GM19455 (cell line): ENCODE results near the gene FARS2.
A peak's percentile ranks its signal among the peaks of the same experiment; 100 is the strongest.
"Not testable (repeated sequence)": the region's sequence is repeated elsewhere in the genome, so short reads cannot be mapped to it uniquely, and the experiment has no call there.

ENCODE experiments used
- ATAC-seq: cut with Tn5 transposase; IDR thresholded peaks from one replicate; pipeline ENCODE4 v1.9.1; 2021; ENCODE audit not compliant: unreplicated experiment

The FARS2 gene

GRCh38 chr6:5564746-5565145 is 303.4 kb downstream of the FARS2 start:
- not testable (repeated sequence) for ATAC-seq

GRCh38 chr6:5565971-5566370 is 304.7 kb downstream of the FARS2 start:
- no peak for ATAC-seq

GRCh38 chr6:5566718-5567117 is 305.4 kb downstream of the FARS2 start:
- peak; percentile 56 for ATAC-seq

- no peak for ATAC-seq
Observed at GRCh38 chr6:5567352-5567751, 306.0 kb downstream of the FARS2 start.

GRCh38 chr6:5567890-5568289 is 306.6 kb downstream of the FARS2 start:
- no peak for ATAC-seq

GRCh38 chr6:5569491-5569890 is 308.2 kb downstream of the FARS2 start:
- no peak for ATAC-seq

GRCh38 chr6:5570641-5571040 is 309.3 kb downstream of the FARS2 start:
- no peak for ATAC-seq

GRCh38 chr6:5580736-5581581 is 319.6 kb downstream of the FARS2 start:
- no peak for ATAC-seq

GRCh38 chr6:5582762-5583161 is 321.4 kb downstream of the FARS2 start:
- ATAC-seq, result no peak

GRCh38 chr6:5583528-5583927 is 322.2 kb downstream of the FARS2 start:
- ATAC-seq, result no peak

GRCh38 chr6:5584078-5584482 is 322.8 kb downstream of the FARS2 start:
- ATAC-seq, result no peak

GRCh38 chr6:5587648-5588047 is 326.3 kb downstream of the FARS2 start:
- ATAC-seq, result no peak

GRCh38 chr6:5589422-5590141 is 328.3 kb downstream of the FARS2 start:
- no peak for ATAC-seq

GRCh38 chr6:5590187-5590586 is 328.9 kb downstream of the FARS2 start:
- no peak for ATAC-seq

- ATAC-seq, result no peak
Observed at GRCh38 chr6:5592886-5593519, 331.7 kb downstream of the FARS2 start.

- no peak for ATAC-seq
Observed at GRCh38 chr6:5595184-5595583, 333.9 kb downstream of the FARS2 start.

GRCh38 chr6:5597413-5597812 is 336.1 kb downstream of the FARS2 start:
- no peak for ATAC-seq

- no peak for ATAC-seq
Observed at GRCh38 chr6:5598123-5598522, 336.8 kb downstream of the FARS2 start.

GRCh38 chr6:5599127-5599526 is 337.8 kb downstream of the FARS2 start:
- ATAC-seq, result no peak

GRCh38 chr6:5605937-5606336 is 344.6 kb downstream of the FARS2 start:
- no peak for ATAC-seq

- no peak for ATAC-seq
Observed at GRCh38 chr6:5606546-5606945, 345.2 kb downstream of the FARS2 start.

GRCh38 chr6:5610640-5611039 is 349.3 kb downstream of the FARS2 start:
- no peak for ATAC-seq
